ENCODE results near the gene ADAM17. TPM values are rescaled to one million over a fixed set of nuclear protein-coding genes. Genes with fewer than 3 reads are reported as not detected.
"Not testable (repeated sequence)": the region's sequence is repeated elsewhere in the genome, so short reads cannot be mapped to it uniquely, and the experiment has no call there.

The ADAM17 gene
- total RNA-seq, 2 donors from 2014 or later: 49.1 to 50.4 TPM

DNA sequence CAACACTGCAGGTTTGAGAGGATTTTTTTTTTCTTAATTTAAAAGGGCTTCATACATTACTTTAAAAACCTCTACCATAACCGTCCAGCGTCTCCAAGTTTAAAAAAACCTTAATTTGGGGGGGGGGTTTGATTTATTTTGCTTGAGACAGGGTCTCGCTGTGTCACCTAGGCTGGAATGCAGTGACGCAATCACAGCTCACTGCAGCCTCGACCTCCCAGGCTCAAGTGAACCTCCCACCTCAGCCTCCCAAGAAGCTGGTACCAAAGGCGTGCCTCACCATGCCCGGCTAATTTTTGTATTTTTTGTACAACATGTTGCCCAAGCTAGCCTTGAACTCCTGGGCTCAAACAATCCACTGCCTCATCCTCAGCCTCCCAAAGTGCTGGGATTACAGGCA is 36.9 kb downstream of the ADAM17 start:
- no peaks in the 10 kb centered on the region for H3K4me1 ChIP-seq (ENCODE audit: control insufficient read depth, insufficient read depth, low read length)
- H3K36me3 Mint-ChIP-seq (ENCODE audit: low read depth): peaks cover 65% of the 10 kb centered on the region

DNA sequence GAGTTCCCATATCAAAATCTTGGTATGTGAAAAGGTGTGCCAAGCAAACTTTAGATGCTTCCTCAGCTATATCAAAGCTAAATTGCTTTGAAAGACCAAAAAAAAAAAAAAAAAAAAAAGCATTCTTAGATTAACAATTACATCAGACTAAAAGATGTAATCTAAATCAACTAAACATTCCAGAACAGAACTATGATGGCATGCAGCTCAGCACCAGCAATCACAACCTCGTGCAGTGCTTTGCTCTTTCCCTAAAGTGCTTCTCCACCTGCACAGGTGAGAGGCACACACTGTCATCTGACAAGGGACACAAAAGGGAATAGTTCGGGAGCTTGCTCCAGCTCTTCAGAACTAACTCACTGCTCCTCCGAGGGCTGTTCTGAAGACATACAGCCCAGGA is 37.5 kb downstream of the ADAM17 start:
- Histone ChIP-seq H3K27ac (ENCODE audit: low read depth, low read length) (no peak overlapping the region), H3K9ac (ENCODE audit: extremely low read depth, low read length, poor library complexity, severe bottlenecking) (no peak overlapping the region), H3K36me3 (ENCODE audit: control insufficient read depth, insufficient read depth, low read length) (peaks cover 82% of the 10 kb centered on the region), H3K4me1 (ENCODE audit: control insufficient read depth, insufficient read depth, low read length) (no peaks in the 10 kb centered on the region), H3K9me3 (ENCODE audit: control insufficient read depth, low read length) (no peaks in the 10 kb centered on the region), H3K4me3 (ENCODE audit: low read length) (no peak overlapping the region), H3K27me3 (ENCODE audit: control insufficient read depth, insufficient read depth, low read length, poor library complexity, severe bottlenecking) (no peaks in the 10 kb centered on the region)
- Mint-ChIP-seq H3K9me3 (no peaks in the 10 kb centered on the region), H3K4me3 (no peak overlapping the region), H3K4me1 (no peaks in the 10 kb centered on the region), H3K27me3 (ENCODE audit: insufficient read depth) (no peaks in the 10 kb centered on the region), H3K36me3 (ENCODE audit: low read depth) (peaks cover 66% of the 10 kb centered on the region), H3K27ac (no peak overlapping the region)
- TF ChIP-seq, protein P1, sequence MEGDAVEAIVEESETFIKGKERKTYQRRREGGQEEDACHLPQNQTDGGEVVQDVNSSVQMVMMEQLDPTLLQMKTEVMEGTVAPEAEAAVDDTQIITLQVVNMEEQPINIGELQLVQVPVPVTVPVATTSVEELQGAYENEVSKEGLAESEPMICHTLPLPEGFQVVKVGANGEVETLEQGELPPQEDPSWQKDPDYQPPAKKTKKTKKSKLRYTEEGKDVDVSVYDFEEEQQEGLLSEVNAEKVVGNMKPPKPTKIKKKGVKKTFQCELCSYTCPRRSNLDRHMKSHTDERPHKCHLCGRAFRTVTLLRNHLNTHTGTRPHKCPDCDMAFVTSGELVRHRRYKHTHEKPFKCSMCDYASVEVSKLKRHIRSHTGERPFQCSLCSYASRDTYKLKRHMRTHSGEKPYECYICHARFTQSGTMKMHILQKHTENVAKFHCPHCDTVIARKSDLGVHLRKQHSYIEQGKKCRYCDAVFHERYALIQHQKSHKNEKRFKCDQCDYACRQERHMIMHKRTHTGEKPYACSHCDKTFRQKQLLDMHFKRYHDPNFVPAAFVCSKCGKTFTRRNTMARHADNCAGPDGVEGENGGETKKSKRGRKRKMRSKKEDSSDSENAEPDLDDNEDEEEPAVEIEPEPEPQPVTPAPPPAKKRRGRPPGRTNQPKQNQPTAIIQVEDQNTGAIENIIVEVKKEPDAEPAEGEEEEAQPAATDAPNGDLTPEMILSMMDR (conservative IDR thresholded peaks at IDR 0.05): no peak
- no peak for DNase-seq
- WGBS, 2 experiments (ENCODE audit: insufficient coverage in 1 of 2, insufficient read length in 1 of 2): 95 to 100% methylated on average over 1 to 3 of the region's 3 CpGs

More for the DNA sequence above, 36.9 kb downstream of the ADAM17 start:
- H3K27me3 ChIP-seq (ENCODE audit: control insufficient read depth, insufficient read depth, low read length, poor library complexity, severe bottlenecking): no peaks in the 10 kb centered on the region
- no peak overlapping the region for H3K4me3 Mint-ChIP-seq
- TF ChIP-seq, protein P1 (conservative IDR thresholded peaks at IDR 0.05): no peak
- H3K27ac ChIP-seq (ENCODE audit: low read depth, low read length): no peak overlapping the region
- no peaks in the 10 kb centered on the region for H3K9me3 ChIP-seq (ENCODE audit: control insufficient read depth, low read length)
- WGBS, 2 experiments (ENCODE audit: insufficient coverage in 1 of 2, insufficient read length in 1 of 2): 97 to 100% methylated on average over 3 to 7 of the region's 7 CpGs
- H3K27ac Mint-ChIP-seq: no peak overlapping the region
- H3K4me1 Mint-ChIP-seq: no peaks in the 10 kb centered on the region
- peaks cover 83% of the 10 kb centered on the region for H3K36me3 ChIP-seq (ENCODE audit: control insufficient read depth, insufficient read depth, low read length)
- no peaks in the 10 kb centered on the region for H3K27me3 Mint-ChIP-seq (ENCODE audit: insufficient read depth)
- H3K9ac ChIP-seq (ENCODE audit: extremely low read depth, low read length, poor library complexity, severe bottlenecking): no peak overlapping the region
- no peaks in the 10 kb centered on the region for H3K9me3 Mint-ChIP-seq
- no peak overlapping the region for H3K4me3 ChIP-seq (ENCODE audit: low read length)
- DNase-seq: no peak

DNA sequence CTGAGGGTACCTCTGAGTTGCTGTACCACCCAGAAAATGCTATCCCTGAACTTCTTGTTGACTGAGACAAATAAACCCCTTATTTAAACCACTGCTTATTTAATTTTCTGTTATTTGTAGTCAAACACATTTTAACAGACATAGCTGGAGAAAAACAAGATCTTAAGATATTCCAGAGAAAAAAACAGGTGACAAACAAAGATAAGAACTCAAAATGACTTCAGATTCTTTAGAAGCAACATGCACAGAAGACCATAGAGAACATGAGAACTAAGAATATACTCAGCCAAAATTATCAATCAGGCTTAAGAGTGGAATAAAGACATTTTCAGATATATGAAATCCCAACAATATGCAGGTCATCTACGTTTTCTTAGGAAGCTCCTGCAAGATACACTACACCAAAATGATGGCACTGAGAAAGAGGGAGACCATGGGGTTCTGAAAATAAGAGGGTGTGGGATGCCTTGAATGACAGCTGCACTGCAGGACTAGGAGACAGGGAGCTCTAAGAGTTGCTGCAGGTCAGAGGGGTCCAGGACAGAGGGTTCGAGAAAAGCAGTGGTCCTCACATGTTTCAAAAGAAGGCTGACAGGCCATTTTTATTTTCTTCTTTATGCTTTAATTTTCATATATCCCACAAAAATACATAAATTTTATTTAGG is 38.4 kb downstream of the ADAM17 start:
- H3K9me3 Mint-ChIP-seq: no peaks in the 10 kb centered on the region
- no peaks in the 10 kb centered on the region for H3K4me1 Mint-ChIP-seq
- Histone ChIP-seq H3K27me3 (ENCODE audit: control insufficient read depth, insufficient read depth, low read length, poor library complexity, severe bottlenecking) (no peaks in the 10 kb centered on the region), H3K4me1 (ENCODE audit: control insufficient read depth, insufficient read depth, low read length) (no peaks in the 10 kb centered on the region), H3K4me3 (ENCODE audit: low read length) (no peak overlapping the region), H3K9ac (ENCODE audit: extremely low read depth, low read length, poor library complexity, severe bottlenecking) (no peak overlapping the region), H3K27ac (ENCODE audit: low read depth, low read length) (no peak overlapping the region), H3K9me3 (ENCODE audit: control insufficient read depth, low read length) (no peaks in the 10 kb centered on the region), H3K36me3 (ENCODE audit: control insufficient read depth, insufficient read depth, low read length) (peaks cover 84% of the 10 kb centered on the region)
- H3K27me3 Mint-ChIP-seq (ENCODE audit: insufficient read depth): no peaks in the 10 kb centered on the region
- no peak overlapping the region for H3K27ac Mint-ChIP-seq
- 93% methylated on average over 2 of the region's 2 CpGs; no CpG with 5 or more reads in 1 of the 2 experiments for WGBS, 2 experiments (ENCODE audit: insufficient coverage in 1 of 2, insufficient read length in 1 of 2)
- no peak overlapping the region for H3K4me3 Mint-ChIP-seq
- H3K36me3 Mint-ChIP-seq (ENCODE audit: low read depth): peaks cover 73% of the 10 kb centered on the region
- no peak for DNase-seq
- TF ChIP-seq, protein P1 (conservative IDR thresholded peaks at IDR 0.05): no peak

DNA sequence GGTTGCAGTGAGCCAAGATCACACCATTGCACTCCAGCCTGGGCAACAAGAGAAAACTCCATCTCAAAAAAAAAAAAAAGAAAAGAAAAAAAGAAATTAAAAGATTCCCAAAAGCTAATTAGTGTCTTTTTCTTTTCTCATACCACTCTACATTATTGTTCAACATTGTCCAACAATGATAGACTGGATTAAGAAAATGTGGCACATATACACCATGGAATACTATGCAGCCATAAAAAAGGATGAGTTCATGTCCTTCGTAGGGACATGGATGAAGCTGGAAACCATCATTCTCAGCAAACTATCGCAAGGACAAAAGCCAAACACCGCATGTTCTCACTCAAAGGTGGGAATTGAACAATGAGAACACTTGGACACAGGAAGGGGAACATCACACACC is 41.7 kb downstream of the ADAM17 start:
- H3K4me1 Mint-ChIP-seq; H3K4me3 ChIP-seq (ENCODE audit: low read length); DNase-seq; H3K9ac ChIP-seq (ENCODE audit: extremely low read depth, low read length, poor library complexity, severe bottlenecking); H3K4me1 ChIP-seq (ENCODE audit: control insufficient read depth, insufficient read depth, low read length); H3K27me3 Mint-ChIP-seq (ENCODE audit: insufficient read depth); H3K9me3 Mint-ChIP-seq; H3K27ac Mint-ChIP-seq; H3K27me3 ChIP-seq (ENCODE audit: control insufficient read depth, insufficient read depth, low read length, poor library complexity, severe bottlenecking); H3K9me3 ChIP-seq (ENCODE audit: control insufficient read depth, low read length); H3K27ac ChIP-seq (ENCODE audit: low read depth, low read length); H3K4me3 Mint-ChIP-seq: not testable (repeated sequence)
- H3K36me3 Mint-ChIP-seq (ENCODE audit: low read depth): peaks cover 59% of the 10 kb centered on the region
- WGBS, 2 experiments (ENCODE audit: insufficient coverage in 1 of 2, insufficient read length in 1 of 2): 94% methylated on average over 3 of the region's 3 CpGs; no CpG with 5 or more reads in 1 of the 2 experiments
- H3K36me3 ChIP-seq (ENCODE audit: control insufficient read depth, insufficient read depth, low read length): peaks cover 76% of the 10 kb centered on the region

Data from endodermal cell (in vitro differentiated cells).